Adrenal gland (tissue), 12 donors: ENCODE data around the gene ADAM17. TPM values are rescaled to one million over a fixed set of nuclear protein-coding genes. Genes with fewer than 3 reads are reported as not detected.

Source experiments
- DNase-seq, 7 donors: peaks; one replicate each; pipeline ENCODE4 v3.0.0-alpha.2; 2019 to 2020
- H3K27ac ChIP-seq, 5 donors: fragments of 200-600 bp; sonication (generic) in 4 of 5; 1 replicate in 3 of 5; 2 replicates in 2 of 5; pipeline versions ENCODE4 v1.5.1 to v1.8.0; 2016 to 2020; ENCODE audit warnings: mild to moderate bottlenecking in 1 of 5
- H3K27me3 ChIP-seq: fragments of 200-600 bp; 2 replicates; pipeline ENCODE4 v1.8.0; 2021
- H3K36me3 ChIP-seq, 2 donors: fragments of 200-600 bp; replicated peaks in 1 of 2; 1 replicate in 1 of 2; 2 replicates in 1 of 2; pipeline versions ENCODE4 v1.5.1 to v1.8.0; 2018 to 2022
- H3K4me1 ChIP-seq, 2 donors: fragments of 200-600 bp; replicated peaks in 1 of 2; 1 replicate in 1 of 2; 2 replicates in 1 of 2; pipeline versions ENCODE4 v1.5.1 to v1.8.0; 2018 to 2021
- H3K4me3 ChIP-seq, 4 donors: fragments of 200-600 bp; sonication (generic) in 3 of 4; one replicate each; pipeline ENCODE4 v1.5.1; 2016 to 2018
- H3K9me3 ChIP-seq, 3 donors: fragments of 200-600 bp; sonication (generic) in 1 of 3; replicated peaks in 1 of 3; 1 replicate in 2 of 3; 2 replicates in 1 of 3; pipeline versions ENCODE4 v1.5.1 to v1.8.0; 2016 to 2021
- POLR2A ChIP-seq, 2 donors: fragments of 450-650 bp; IDR thresholded peaks; one replicate each; pipeline ENCODE4 v1.6.1; 2017; ENCODE audit warnings: antibody characterized with exemption in 2 of 2, mild to moderate bottlenecking in 2 of 2, moderate library complexity in 1 of 2
- WGBS, 4 donors: extraction: QIAGEN DNeasy Blood & Tissue Kit in 2 of 4; methylation state at CpG; one replicate each; pipeline versions ENCODE4 v1.1.5 to v1.1.7; 2013 to 2017; 5-methylcytosine and 5-hydroxymethylcytosine counted together
- intact Hi-C, 2 donors: fragments of 100-400 bp; cut with DNase I; formaldehyde crosslinking; loops; one replicate each; pipeline versions ENCODE4 v1.14.1 to v1.15.0; 2022 to 2023
- polyA plus RNA-seq, 3 donors: library from polyadenylated mRNA; stranded (reverse); fragments of 200-250 nt in 2 of 3; fragments of 350-450 nt in 1 of 3; fragmentation: Illumina TruSeq in 1 of 3; extraction: RNeasy Lipid Tissue Mini Kit (QIAGEN cat#74804) in 1 of 3; gene quantifications; one replicate each; pipeline ENCODE4 v1.2.3, GENCODE V29; 2013 to 2014
- total RNA-seq, 9 donors: library from RNA; depleted of rRNA in 4 of 9; stranded (reverse); fragments of >200 nt in 4 of 9; fragments of 120-200 nt in 1 of 9; fragmentation: NEBNext Ultra II Directional in 1 of 9; extraction: Animal tissue kit (Norgen Biotek cat#: 25700) in 1 of 9; gene quantifications; one replicate each; pipeline versions ENCODE4 v1.1.0 to v1.2.4, GENCODE V29; 2013 to 2023
- TF ChIP-seq, protein P1 (sequence below), 6 experiments: fragments of 450-650 bp in 4 of 6; fragments of 200-600 bp in 2 of 6; sonication (generic) in 1 of 6; IDR thresholded peaks; 1 replicate in 5 of 6; 2 replicates in 1 of 6; pipeline versions ENCODE4 v1.5.1 to v1.8.0; 2016 to 2021; ENCODE audit warnings: antibody characterized with exemption in 6 of 6, mild to moderate bottlenecking in 2 of 6, moderate library complexity in 1 of 6
- donor health status: healthy with polysubstance abuse.
- donor health status: Bipolar disorder and iron deficiency.
- donor health status: DM: yes; HTN: yes; CAD: no.
- donor health status: DM: no; HTN: no; CAD: no.
- donor health status: DM: no; HTN: no; CAD: no.
- donor health status: DM: yes; HTN: yes; CAD: no.

The ADAM17 gene
- total and polyA plus RNA-seq, 12 donors = 10.6 to 39.4 (median 19.7) TPM

DNA sequence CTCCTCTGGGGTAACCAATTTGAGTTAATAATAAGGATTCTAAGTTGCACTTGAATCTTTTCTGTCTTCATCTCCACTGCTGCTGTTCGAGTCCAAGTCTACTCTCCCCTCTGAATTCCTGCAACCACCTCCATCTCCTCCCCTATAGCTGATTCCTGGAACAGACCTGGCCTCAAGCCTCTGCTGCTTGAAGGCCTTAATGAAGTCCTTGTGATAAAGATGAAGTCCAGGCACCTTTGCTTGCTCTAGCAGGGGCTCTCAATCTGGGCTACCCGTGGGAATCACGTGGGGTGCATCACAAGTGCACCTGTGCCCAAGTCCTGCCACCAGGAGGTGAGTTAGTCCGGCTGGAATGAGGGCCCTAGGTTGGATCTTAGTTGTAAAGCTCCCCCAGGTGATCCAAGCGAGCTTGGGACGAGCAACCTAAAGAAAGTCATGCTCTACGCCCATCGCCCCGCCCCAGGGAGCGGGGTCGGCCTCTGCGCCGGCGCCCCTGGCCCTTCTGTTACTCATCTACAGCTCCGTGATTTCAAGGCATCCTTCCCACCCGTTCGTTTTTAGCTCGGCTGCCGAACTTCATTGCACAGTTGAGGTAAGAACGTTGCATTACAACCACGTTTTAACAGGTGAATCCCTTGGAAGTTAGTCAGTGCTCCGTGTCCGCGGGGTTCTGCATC is 82.2 kb downstream of the ADAM17 start:
- Histone ChIP-seq H3K27me3 (no peaks in the 10 kb centered on the region), H3K9me3 (no peaks in the 10 kb centered on the region), H3K36me3 (no peaks in the 10 kb centered on the region), H3K4me1 (peaks cover 7 to 24% of the 10 kb centered on the region in 2 donors), H3K4me3 (peak overlapping the region in 2 of 4 donors; percentile 60 to 73), H3K27ac (peak overlapping the region in 3 of 5 donors; percentile 82 to 91 (median 87))
- intact Hi-C loops = loop anchor here in 1 of 2 donors (10.0 kb wide), 1 partner anchor 61 kb away; no protein-coding TSS in a partner anchor
- 41 to 54% (median 47%) methylated on average over 20 to 24 of the region's 24 CpGs for whole genome bisulfite sequencing, 4 donors
- no peak for DNase-seq
- TF ChIP-seq POLR2A (IDR thresholded peaks at IDR 0.05) = no peak
- TF ChIP-seq, protein P1, sequence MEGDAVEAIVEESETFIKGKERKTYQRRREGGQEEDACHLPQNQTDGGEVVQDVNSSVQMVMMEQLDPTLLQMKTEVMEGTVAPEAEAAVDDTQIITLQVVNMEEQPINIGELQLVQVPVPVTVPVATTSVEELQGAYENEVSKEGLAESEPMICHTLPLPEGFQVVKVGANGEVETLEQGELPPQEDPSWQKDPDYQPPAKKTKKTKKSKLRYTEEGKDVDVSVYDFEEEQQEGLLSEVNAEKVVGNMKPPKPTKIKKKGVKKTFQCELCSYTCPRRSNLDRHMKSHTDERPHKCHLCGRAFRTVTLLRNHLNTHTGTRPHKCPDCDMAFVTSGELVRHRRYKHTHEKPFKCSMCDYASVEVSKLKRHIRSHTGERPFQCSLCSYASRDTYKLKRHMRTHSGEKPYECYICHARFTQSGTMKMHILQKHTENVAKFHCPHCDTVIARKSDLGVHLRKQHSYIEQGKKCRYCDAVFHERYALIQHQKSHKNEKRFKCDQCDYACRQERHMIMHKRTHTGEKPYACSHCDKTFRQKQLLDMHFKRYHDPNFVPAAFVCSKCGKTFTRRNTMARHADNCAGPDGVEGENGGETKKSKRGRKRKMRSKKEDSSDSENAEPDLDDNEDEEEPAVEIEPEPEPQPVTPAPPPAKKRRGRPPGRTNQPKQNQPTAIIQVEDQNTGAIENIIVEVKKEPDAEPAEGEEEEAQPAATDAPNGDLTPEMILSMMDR (IDR thresholded peaks at IDR 0.05) = peak in 1 of 6 experiments; percentile 28

DNA sequence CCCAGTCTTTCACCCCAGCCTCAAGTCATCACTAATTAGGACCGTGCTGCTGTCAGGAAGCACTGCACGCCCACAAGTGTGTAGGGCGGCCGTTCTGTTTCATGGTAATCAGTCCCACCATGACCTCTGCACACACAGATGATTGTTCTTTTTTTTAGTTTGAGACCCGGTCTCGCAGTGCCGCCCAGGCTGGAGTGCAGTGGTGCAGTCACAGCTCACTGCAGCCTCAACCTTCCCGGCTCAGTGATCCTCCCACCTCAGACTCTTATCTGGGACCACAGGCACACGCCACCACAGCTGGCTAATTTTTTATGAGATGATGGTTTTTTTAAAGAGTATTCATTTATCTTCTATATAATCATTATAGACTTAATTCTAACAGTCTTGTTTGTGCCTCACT is 83.1 kb downstream of the ADAM17 start:
- no peak for DNase-seq
- peaks cover 7 to 29% of the 10 kb centered on the region in 2 donors for H3K4me1 ChIP-seq
- no peaks in the 10 kb centered on the region for H3K9me3 ChIP-seq
- 96 to 97% (median 96%) methylated on average over 9 of the region's 9 CpGs for WGBS, 4 donors
- H3K36me3 ChIP-seq = no peaks in the 10 kb centered on the region
- H3K4me3 ChIP-seq = no peak overlapping the region
- intact Hi-C loops = loop anchor here in 1 of 2 donors (10.0 kb wide), 1 partner anchor 62 kb away; no protein-coding TSS in a partner anchor
- no peak overlapping the region for H3K27ac ChIP-seq
- no peaks in the 10 kb centered on the region for H3K27me3 ChIP-seq
- no peak for TF ChIP-seq POLR2A (IDR thresholded peaks at IDR 0.05)
- TF ChIP-seq, protein P1 (IDR thresholded peaks at IDR 0.05) = no peak

DNA sequence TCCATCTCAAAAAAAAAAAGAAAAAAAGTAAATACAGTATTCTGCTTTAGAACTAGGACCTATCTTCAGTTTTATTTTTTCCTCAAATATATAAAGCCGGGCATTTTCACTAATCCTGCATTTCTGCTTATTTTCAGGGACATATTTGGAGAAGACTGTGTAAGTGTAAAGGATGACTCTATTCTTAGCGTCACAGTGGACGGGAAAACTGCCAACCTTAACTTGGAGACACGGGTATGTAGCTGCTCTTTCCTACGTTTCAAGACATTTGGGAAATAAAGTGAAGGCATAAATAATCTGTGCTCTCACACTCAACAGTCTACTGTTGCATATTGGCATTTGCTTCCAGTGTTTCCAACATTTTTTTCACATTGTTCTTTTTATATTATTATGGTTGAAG is 84.4 kb downstream of the ADAM17 start:
- Histone ChIP-seq H3K4me3 (no peak overlapping the region), H3K27ac (no peak overlapping the region), H3K27me3 (no peaks in the 10 kb centered on the region), H3K9me3 (no peaks in the 10 kb centered on the region), H3K4me1 (peaks cover 7 to 26% of the 10 kb centered on the region in 2 donors), H3K36me3 (no peaks in the 10 kb centered on the region)
- DNase-seq = no peak
- TF ChIP-seq, protein P1 (IDR thresholded peaks at IDR 0.05) = no peak
- no peak for TF ChIP-seq POLR2A (IDR thresholded peaks at IDR 0.05)
- WGBS, 4 donors = 88 to 95% (median 94%) methylated on average over 5 of the region's 5 CpGs
- intact Hi-C loops = loop anchor here in 1 of 2 donors (10.0 kb wide), 1 partner anchor 64 kb away; no protein-coding TSS in a partner anchor

DNA sequence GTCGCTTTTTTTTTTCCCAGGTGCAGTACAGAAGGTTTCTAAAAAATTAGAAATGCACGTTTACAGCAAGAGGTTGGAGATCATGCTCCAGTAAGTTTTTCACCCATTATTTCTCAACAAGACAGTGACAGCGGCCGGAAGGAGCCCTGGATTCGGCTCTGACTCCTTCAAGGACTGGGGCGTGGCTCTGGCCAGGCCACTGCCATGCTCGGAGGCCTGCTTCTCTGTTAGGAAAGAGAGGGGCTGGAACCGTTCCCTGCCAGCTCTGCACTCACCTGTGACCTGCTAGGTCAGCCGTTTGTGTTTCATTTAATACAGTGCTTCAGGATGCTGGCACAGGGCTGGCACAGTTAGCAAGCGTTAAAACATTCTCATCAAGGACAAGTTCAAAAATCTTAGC is 87.9 kb downstream of the ADAM17 start:
- no peak for TF ChIP-seq POLR2A (IDR thresholded peaks at IDR 0.05)
- TF ChIP-seq, protein P1 (IDR thresholded peaks at IDR 0.05) = no peak
- intact Hi-C loops = no loop called here

More for the DNA sequence above, 87.9 kb downstream of the ADAM17 start:
- Histone ChIP-seq H3K36me3 (no peaks in the 10 kb centered on the region), H3K27me3 (no peaks in the 10 kb centered on the region), H3K4me1 (peaks cover 0 to 9% of the 10 kb centered on the region in 2 donors), H3K4me3 (no peak overlapping the region), H3K27ac (peak overlapping the region in 2 of 5 donors; percentile 3 to 12), H3K9me3 (no peaks in the 10 kb centered on the region)
- WGBS, 4 donors = 37 to 54% (median 52%) methylated on average over 8 to 10 of the region's 10 CpGs
- peak in 5 of 7 donors; percentile 34 to 70 (median 58) for DNase-seq
